IPS-NIHi11 (cell line): ENCODE data around the gene SLC7A6.

ENCODE experiments used
- DNase-seq: peaks from one replicate; pipeline ENCODE4 v3.0.0; 2012; ENCODE audit warnings: mixed read lengths, low spot score

Gene SLC7A6

GRCh38 chr16:68257251-68257905 lies 6.9 kb upstream of the SLC7A6 start:
- no peak for DNase-seq

GRCh38 chr16:68257906-68258800 lies 6.2 kb upstream of the SLC7A6 start:
- DNase-seq, result peak; percentile 56

GRCh38 chr16:68259007-68259825 lies 5.1 kb upstream of the SLC7A6 start:
- no peak for DNase-seq

- peak; percentile 40 for DNase-seq
These were observed 683 bp upstream of the SLC7A6 start for GRCh38 chr16:68263559-68264127.

GRCh38 chr16:68265078-68265920 lies 973 bp downstream of the SLC7A6 start:
- peak; percentile 47 for DNase-seq

- DNase-seq, result no peak
These were observed 3.5 kb downstream of the SLC7A6 start for GRCh38 chr16:68267612-68268405.

GRCh38 chr16:68269793-68270192 lies 5.5 kb downstream of the SLC7A6 start:
- no peak for DNase-seq

GRCh38 chr16:68270353-68270752 lies 6.0 kb downstream of the SLC7A6 start:
- no peak for DNase-seq

- no peak for DNase-seq
These were observed 8.3 kb downstream of the SLC7A6 start for GRCh38 chr16:68272507-68273209.

- DNase-seq, result no peak
These were observed 9.1 kb downstream of the SLC7A6 start for GRCh38 chr16:68273459-68273858.

GRCh38 chr16:68273896-68274295 lies 9.6 kb downstream of the SLC7A6 start:
- no peak for DNase-seq

- no peak for DNase-seq
These were observed 10.1 kb downstream of the SLC7A6 start for GRCh38 chr16:68274441-68274840.

- no peak for DNase-seq
These were observed 11.4 kb downstream of the SLC7A6 start for GRCh38 chr16:68275611-68276191.

GRCh38 chr16:68276223-68276622 lies 11.9 kb downstream of the SLC7A6 start:
- DNase-seq, result no peak

GRCh38 chr16:68279726-68280558 lies 15.6 kb downstream of the SLC7A6 start:
- no peak for DNase-seq

GRCh38 chr16:68281368-68282063 lies 17.2 kb downstream of the SLC7A6 start:
- no peak for DNase-seq

GRCh38 chr16:68282064-68282452 lies 17.7 kb downstream of the SLC7A6 start:
- no peak for DNase-seq

- no peak for DNase-seq
These were observed 19.0 kb downstream of the SLC7A6 start for GRCh38 chr16:68283346-68283745.
